Motor neuron (in vitro differentiated cells): ENCODE data around the gene EGR1. TPM values are rescaled to one million over a fixed set of nuclear protein-coding genes. Genes with fewer than 3 reads are reported as not detected.
"Not testable (repeated sequence)": the region's sequence is repeated elsewhere in the genome, so short reads cannot be mapped to it uniquely, and the experiment has no call there.

ENCODE experiments used
- ATAC-seq, 8 experiments: fragments of 200-7000 bp; cut with Tn5 transposase; replicated peaks in 6 of 8; 2 replicates each; pipeline ENCODE4 v1.8.0; 2021; ENCODE audit warnings: mild to moderate bottlenecking in 8 of 8, moderate library complexity in 8 of 8
- H3K27ac ChIP-seq, 2 donors: fragments of 250-450 bp; sonication (Bioruptor Pico); 2 replicates each; pipeline ENCODE4 v1.9.0; 2021; ENCODE audit warnings: antibody characterized with exemption in 2 of 2, mild to moderate bottlenecking in 2 of 2, moderate library complexity in 1 of 2
- H3K4me1 ChIP-seq, 2 donors: fragments of 250-450 bp; sonication (Bioruptor Pico); replicated peaks in 1 of 2; 2 replicates each; pipeline ENCODE4 v1.6.1; 2021; ENCODE audit warnings: antibody characterized with exemption in 2 of 2, mild to moderate bottlenecking in 2 of 2, moderate library complexity in 1 of 2
- H3K4me3 ChIP-seq, 5 donors: fragments of 250-450 bp; sonication (Bioruptor Pico); 2 replicates each; pipeline ENCODE4 v1.9.0; 2021; ENCODE audit warnings: antibody characterized with exemption in 5 of 5, mild to moderate bottlenecking in 5 of 5, moderate library complexity in 4 of 5
- WGBS, 10 experiments: fragments of 450-650 bp; shearing (Covaris generic); methylation state at CpG; one replicate each; pipeline ENCODE4 v1.0.0; 2022; 5-methylcytosine and 5-hydroxymethylcytosine counted together
- in situ Hi-C, 9 experiments: fragments of 400-800 bp; cut with MboI; loops; one replicate each; pipeline ENCODE4 v1.15.0; 2021; ENCODE audit warnings: low sequenced_read_pairs in 9 of 9, low pct_unique_long_range_greater_than_20kb in 2 of 9; ENCODE audit not compliant: unreplicated experiment in 9 of 9
- total RNA-seq, 8 experiments: library from RNA; unstranded; fragments of 300-600 nt; gene quantifications; 2 replicates each; pipeline versions ENCODE4 v1.2.3 to v1.2.4, GENCODE V29; 2022

EGR1 gene
- total RNA-seq, 8 experiments from 2014 or later, result 2.7 to 65.5 (median 4.9) TPM

GRCh38 chr5:138506370-138507306 is 41.4 kb downstream of the EGR1 start:
- ATAC-seq, result peak in 2 of 8 experiments; percentile 5 to 16
- in situ Hi-C loops, result no loop called here
- no peak overlapping the region for H3K4me3 ChIP-seq
- WGBS, 10 experiments, result 50 to 100% (median 76%) methylated on average over 1 to 7 of the region's 10 CpGs
- no peaks in the 10 kb centered on the region for H3K4me1 ChIP-seq
- no peak overlapping the region for H3K27ac ChIP-seq

GRCh38 chr5:138507485-138507884 is 42.2 kb downstream of the EGR1 start:
- H3K27ac ChIP-seq, H3K4me1 ChIP-seq, in situ Hi-C loops, H3K4me3 ChIP-seq: not testable (repeated sequence)
- ATAC-seq, result peak in 3 of 8 experiments; percentile 38 to 83 (median 78)
- 10 to 100% (median 91%) methylated on average over 1 to 7 of the region's 8 CpGs; no CpG with 5 or more reads in 1 of the 10 experiments for whole genome bisulfite sequencing, 10 experiments

GRCh38 chr5:138508958-138509357 is 43.7 kb downstream of the EGR1 start:
- 24 to 85% (median 57%) methylated on average over 1 to 2 of the region's 3 CpGs; no CpG with 5 or more reads in 4 of the 10 experiments for WGBS, 10 experiments
- ATAC-seq, result peak in 4 of 8 experiments; percentile 7 to 81 (median 50)
- H3K27ac ChIP-seq, result no peak overlapping the region
- no peak overlapping the region for H3K4me3 ChIP-seq
- in situ Hi-C loops, result no loop called here
- H3K4me1 ChIP-seq, result no peaks in the 10 kb centered on the region

- H3K27ac ChIP-seq, result no peak overlapping the region
- WGBS, 10 experiments, result 89 to 100% (median 100%) methylated on average over 1 of the region's 1 CpG; no CpG with 5 or more reads in 5 of the 10 experiments
- no peak for ATAC-seq
- in situ Hi-C loops, result no loop called here
- no peak overlapping the region for H3K4me3 ChIP-seq
- H3K4me1 ChIP-seq, result no peaks in the 10 kb centered on the region
These were observed 48.7 kb downstream of the EGR1 start for GRCh38 chr5:138514021-138514420.

GRCh38 chr5:138515556-138516245 is 50.4 kb downstream of the EGR1 start:
- Histone ChIP-seq H3K4me1 (no peaks in the 10 kb centered on the region), H3K4me3 (no peak overlapping the region), H3K27ac (no peak overlapping the region)
- WGBS, 10 experiments, result 83 to 100% (median 93%) methylated on average over 1 to 3 of the region's 3 CpGs; no CpG with 5 or more reads in 3 of the 10 experiments
- in situ Hi-C loops, result no loop called here
- ATAC-seq, result no peak

- Histone ChIP-seq H3K4me1 (no peaks in the 10 kb centered on the region), H3K27ac (no peak overlapping the region), H3K4me3 (no peak overlapping the region)
- WGBS, 10 experiments, result 92 to 100% (median 94%) methylated on average over 2 to 4 of the region's 4 CpGs
- in situ Hi-C loops, result no loop called here
- no peak for ATAC-seq
These were observed 52.2 kb downstream of the EGR1 start for GRCh38 chr5:138517437-138517836.

Other genes starting within 250 kb of the EGR1 start
- under 1 TPM; 0.14 to 0.65 (median 0.50) TPM for gene GFRA3, start 190.9 kb upstream of the EGR1 start, total RNA-seq
- 10 to 100 TPM in 2 of 8 experiments, 1 to 10 TPM in 3, under 1 TPM in 3; 0.15 to 17.7 (median 1.3) TPM for gene CDC25C, start 133.7 kb upstream of the EGR1 start, total RNA-seq
- 10 to 100 TPM; 23.2 to 47.0 (median 29.5) TPM for gene FAM53C, start 127.2 kb upstream of the EGR1 start, total RNA-seq
- gene KDM3B, start 112.8 kb upstream of the EGR1 start, total RNA-seq, result 10 to 100 TPM; 26.3 to 78.4 (median 56.4) TPM
- gene REEP2, start 26.4 kb upstream of the EGR1 start, total RNA-seq, result 100 to 1,000 TPM in 1 of 8 experiments, 10 to 100 TPM in 4, 1 to 10 TPM in 3; 1.2 to 116 (median 61.3) TPM
- gene ETF1, start 77.8 kb downstream of the EGR1 start, total RNA-seq, result 100 to 1,000 TPM in 3 of 8 experiments, 10 to 100 TPM in 5; 44.1 to 126 (median 76.9) TPM
- gene HSPA9, start 109.9 kb downstream of the EGR1 start, total RNA-seq, result 100 to 1,000 TPM; 195 to 371 (median 307) TPM